HG03159 (cell line): ENCODE results near the gene SF3B3.
A peak's percentile ranks its signal among the peaks of the same experiment; 100 is the strongest.

Experiments used
- ATAC-seq: cut with Tn5 transposase; IDR thresholded peaks from one replicate; pipeline ENCODE4 v1.9.1; 2021; ENCODE audit warnings: mild to moderate bottlenecking, moderate library complexity; ENCODE audit not compliant: unreplicated experiment

SF3B3 gene

DNA sequence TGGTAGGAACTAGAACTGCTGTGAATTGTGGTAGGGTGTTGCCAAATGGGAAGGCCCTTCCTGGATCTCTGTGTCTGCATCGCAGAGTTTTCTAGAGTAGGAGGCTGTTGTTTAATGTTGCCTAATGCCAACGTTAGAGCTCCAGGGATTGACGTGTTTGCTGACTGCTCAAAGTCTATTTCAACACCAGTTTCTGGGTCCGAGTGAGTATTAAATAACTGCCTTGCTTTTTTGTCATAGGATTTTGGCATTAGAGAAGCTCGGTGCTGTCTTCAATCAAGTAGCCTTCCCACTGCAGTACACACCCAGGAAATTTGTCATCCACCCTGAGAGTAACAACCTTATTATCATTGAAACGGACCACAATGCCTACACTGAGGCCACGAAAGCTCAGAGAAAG, 40.0 kb downstream of the SF3B3 start:
- ATAC-seq, result no peak

DNA sequence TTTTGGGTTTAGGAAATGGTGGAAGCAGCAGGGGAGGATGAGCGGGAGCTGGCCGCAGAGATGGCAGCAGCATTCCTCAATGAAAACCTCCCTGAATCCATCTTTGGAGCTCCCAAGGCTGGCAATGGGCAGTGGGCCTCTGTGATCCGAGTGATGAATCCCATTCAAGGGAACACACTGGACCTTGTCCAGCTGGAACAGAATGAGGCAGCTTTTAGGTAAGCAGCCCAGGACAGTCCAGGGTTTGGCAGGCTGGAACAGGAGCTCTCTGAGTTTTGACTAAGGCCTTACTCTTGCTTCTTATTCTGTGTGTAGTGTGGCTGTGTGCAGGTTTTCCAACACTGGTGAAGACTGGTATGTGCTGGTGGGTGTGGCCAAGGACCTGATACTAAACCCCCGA, 41.4 kb downstream of the SF3B3 start:
- no peak for ATAC-seq

DNA sequence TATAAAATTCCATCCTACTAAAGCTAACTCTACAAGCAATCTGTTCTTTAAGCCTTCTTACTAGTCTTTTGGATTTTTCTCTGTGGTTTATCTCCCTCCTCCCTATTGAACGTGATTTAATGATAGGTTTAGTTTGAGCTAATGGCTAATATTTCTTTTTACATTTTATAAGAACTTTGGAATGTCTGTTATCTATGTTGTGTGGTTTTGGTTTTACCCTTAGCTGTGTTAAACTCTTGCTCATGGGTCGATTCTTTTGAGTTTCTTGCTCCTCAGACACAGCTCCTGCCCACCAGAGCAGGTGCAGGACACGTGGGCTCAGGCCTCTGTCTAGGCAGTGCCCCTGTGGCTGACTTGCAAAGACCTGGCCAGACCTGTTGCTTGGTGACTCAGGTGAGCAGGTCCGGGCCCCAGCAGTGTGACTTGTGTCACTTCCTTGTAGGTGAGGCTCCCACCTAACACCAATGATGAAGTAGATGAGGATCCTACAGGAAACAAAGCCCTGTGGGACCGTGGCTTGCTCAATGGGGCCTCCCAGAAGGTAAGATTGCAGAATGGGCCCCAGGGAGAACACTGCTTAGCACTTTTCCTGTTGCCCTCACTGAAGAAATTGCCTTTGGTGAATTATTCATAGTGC, 45.1 kb downstream of the SF3B3 start:
- ATAC-seq, result no peak

DNA sequence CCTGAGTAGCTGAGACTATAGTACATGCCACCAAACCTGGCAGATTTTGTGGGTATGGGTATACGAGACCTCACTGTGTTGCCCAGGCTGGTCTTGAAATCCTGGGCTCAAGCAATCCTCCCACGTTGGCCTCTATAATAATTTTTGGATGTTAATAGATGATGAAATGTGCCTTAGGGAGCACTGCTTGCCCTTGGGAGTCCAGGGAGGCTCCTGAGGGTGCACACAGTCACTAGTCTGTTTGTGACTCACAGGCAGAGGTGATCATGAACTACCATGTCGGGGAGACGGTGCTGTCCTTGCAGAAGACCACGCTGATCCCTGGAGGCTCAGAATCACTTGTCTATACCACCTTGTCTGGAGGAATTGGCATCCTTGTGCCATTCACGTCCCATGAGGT, 46.1 kb downstream of the SF3B3 start:
- no peak for ATAC-seq

DNA sequence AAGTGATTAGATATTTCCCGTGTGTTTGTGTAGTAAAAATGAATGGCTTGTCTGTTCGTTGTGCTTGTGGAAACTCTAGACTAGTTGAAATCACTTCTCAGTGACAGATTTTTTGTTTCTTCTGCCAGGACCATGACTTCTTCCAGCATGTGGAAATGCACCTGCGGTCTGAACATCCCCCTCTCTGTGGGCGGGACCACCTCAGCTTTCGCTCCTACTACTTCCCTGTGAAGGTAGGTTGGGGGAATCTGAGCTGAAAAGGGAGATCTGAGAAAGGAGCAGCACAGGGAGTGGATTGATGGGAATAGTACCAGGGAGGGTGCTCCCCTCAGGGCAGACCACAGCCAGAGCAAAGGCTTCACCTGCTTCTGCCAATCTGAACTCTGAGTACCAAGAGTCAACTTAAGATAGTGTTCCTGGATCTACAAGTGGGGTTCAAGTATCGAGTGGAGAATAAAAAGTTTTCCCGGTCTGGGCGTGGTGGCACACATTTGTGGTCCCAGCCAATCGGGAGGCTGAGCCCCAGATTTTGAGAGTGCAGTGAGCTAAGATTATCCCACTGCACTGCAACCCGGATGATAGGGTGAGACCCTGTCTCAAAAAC, 47.5 kb downstream of the SF3B3 start:
- ATAC-seq, result no peak

DNA sequence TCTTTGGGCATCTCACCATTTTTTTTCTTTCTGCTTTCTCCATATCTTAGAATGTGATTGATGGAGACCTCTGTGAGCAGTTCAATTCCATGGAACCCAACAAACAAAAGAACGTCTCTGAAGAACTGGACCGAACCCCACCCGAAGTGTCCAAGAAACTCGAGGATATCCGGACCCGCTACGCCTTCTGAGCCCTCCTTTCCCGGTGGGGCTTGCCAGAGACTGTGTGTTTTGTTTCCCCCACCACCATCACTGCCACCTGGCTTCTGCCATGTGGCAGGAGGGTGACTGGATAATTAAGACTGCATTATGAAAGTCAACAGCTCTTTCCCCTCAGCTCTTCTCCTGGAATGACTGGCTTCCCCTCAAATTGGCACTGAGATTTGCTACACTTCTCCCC, 48.0 kb downstream of the SF3B3 start:
- no peak for ATAC-seq

DNA sequence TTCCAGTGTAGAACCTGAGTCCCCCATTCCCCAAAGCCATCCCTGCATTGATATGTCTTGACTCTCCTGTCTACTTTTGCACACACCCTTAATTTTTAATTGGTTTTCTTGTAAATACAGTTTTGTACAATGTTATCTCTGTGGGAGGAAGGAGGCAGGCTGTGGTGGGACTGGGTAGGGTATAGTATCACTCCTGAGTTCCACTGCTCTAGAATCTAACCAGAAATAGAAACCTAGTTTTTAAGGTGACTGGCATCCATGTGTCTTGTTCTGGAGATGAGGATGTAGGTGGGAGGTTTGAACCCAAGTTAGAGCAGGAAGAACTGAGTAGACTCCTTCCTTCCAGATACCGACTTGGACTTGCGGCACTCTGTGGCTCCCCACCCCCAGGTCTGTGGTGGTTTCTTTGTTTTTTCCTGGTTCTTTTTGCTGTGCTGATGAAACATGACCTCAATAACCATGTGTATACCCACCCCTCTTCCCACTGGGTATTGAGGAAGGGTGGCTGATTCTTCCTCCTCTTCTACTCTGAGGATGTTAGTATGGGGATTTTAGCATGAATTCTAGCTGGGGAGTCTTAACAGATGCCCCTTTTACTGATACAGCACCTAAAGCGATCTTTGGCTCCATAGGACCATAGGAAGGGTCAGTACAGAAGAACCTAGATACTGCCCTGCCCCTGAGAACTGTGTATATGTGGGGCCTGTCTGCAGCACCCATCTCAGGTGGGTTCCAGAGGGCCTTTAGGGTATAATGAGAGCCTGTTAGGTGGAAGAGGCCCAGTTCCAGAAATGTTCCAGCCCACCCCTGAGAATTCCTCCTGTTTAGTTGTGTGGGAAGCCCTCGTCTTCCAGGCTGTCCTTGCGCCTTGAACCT, 48.7 kb downstream of the SF3B3 start:
- no peak for ATAC-seq

DNA sequence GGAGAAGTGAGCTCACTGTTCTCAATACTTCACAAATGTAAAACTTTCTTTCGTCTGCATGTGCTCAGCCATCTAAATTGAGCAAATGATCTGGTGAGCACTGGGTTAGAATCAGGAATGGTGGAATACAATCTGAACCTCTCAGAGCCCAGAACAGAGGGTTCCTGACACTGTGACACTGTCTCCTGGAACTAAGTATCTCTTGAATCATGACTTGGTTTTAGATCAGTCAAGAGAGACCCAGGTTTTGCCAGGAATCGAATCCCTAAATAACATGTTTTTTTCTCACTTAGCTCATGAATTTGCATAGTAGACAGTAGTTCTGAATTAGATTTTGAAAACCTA, 49.3 kb downstream of the SF3B3 start:
- ATAC-seq, result no peak

DNA sequence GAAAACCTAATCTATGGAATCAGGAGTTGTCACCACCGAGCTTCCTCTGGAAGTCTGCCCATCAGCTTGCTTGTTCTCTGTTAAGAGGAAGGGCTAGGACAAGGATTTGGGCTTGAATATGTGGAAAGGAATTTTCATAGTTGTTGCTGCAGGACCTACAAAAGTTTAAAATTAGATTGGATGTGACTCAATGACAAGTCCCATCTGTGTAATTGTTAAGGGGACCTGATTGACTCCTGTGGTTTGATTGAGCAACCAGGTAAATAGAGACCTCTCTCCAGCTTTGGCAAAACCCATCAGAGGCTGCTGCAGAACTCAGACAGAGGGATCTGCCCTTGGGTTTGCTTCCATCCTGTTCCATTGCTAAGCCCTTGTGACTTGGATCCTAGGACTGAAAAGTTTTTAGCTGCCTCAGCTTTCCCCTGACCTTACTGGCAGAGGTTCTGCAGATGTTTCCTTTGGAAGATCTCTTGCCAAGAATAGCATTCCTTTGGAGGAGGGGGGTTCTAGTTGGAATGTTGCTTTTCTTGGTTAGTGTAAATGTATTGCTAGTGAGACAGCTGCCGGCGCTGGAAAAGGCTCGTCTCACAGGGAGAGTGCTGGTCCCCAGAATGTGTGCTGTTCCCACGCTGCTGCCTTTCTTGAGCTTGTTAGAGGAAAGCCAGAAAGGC, 50.0 kb downstream of the SF3B3 start:
- ATAC-seq, result no peak

DNA sequence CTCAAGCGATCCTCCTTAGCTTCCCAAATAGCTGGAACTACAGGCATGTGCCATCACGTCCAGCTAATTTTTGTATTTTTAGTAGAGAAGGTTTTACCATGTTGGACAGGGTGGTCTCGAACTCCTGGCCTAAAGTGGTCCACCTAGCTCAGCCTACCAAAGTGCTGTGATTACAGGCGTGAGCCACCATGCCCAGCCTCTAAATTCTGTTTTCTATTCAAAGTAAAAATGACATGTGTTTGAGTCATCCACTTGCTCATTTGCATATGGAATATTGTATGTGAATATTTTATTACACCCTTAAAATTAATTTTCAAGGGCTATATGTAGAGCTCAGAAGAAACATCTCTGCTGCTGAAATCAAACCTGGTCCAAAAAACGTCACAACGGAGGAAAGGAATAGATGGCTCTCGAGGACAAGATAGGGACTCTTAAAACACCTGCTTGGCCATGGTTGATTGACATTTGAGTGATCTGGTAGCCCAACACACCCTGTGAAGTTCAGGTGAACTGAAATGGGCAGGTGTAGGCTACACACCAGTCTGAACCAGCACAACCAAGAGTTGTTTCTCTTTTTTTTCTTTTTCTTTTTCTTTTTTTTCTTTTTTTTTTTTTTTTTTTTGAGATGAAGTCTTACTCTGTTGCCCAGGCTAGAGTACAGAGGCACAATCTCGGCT, 51.1 kb downstream of the SF3B3 start:
- ATAC-seq, result no peak

DNA sequence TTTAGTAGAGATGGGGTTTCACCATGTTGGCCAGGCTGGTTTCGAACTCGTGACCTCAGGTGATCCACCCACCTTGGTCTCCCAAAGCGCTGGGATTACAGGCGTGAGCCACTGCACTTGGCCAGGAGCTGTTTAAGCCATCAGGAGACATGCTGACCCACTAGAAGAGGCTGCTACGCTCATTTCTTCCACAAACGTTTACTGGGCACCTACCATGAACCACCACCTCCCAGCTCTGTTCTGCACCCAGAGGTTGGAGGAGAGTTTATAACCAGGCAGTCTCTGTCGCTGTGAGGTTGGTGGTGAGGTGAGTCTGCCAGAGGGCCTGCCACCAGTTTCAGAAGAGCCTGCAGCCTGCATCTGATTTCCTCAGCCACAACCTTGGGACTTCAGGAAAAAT, 51.8 kb downstream of the SF3B3 start:
- no peak for ATAC-seq

DNA sequence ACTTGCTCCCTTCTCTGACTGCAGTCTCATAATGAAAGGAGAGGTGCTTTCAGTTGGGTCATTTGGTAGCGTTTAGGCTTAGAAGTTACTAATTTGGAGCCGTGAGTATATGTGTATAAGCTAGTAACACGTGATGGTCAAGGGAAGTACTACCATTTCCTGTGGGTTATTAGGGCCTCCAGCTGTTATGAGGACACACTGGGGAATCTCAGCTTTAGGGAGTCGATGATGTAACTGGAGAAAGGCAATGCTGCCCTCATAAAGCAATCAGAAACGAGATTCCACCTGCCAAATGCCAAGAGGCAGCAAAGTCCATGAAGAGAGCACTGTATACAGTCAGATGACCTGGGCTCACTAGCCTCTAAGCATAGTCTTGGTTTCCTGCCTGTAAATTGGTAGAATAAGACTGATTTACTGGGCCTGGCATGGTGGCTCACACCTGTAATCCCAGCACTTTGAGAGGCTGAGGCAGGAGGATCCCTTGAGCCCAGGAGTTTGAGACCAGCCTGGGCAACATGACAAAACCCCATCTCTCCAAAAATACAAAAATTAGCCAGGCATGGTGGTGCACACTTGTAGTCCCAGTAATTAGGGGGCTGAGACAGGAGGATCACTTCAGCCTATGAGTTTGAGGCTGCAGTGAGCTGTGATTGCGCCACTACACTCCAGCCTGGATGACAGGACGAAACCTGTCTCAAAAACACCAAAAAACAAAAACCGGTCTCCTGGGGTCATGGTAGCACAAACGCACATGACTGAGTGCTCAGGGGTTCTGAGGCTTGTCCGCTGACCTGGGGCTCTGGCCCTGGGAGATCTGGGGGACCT, 53.0 kb downstream of the SF3B3 start:
- peak; percentile 65 for ATAC-seq

DNA sequence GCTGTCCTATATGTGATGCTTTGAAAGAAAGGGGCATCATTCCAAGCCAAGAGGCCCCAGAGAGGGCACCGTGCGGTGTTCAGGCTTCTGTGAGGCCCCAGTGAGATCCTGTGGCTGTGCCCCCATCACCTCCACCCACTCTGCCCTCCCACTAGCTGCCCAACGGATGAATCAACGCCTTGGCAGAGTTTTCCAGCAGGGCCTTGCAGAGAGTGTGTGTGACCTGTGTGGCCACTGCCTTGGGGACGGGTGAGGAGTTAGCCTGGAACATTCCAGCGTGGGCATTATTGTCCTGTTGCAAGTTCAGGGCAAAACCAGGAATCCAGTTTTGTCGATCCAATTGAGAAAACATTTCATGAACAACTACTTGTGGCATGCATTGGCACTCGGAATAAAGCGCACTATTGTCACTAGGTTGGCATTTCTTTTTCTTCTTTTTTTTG, 53.7 kb downstream of the SF3B3 start:
- no peak for ATAC-seq

DNA sequence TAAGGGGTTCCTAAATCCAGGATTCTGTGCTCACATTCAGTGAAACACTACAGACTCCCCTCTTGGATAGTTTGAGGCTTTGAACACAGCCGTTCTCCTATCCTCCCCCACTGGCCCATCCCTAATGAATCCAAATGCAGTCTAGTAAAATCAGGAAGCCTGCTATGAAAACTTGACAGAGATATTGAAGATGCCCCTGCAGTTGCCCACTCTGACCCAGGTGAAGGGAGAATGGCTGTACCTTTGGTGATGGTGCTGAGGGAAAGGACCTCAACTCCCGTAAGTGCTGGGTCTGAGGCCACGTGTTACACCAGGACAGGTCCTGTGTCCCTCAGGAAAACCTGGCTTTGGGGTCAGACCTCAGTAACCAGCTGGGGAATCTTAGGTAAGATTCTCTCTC, 54.4 kb downstream of the SF3B3 start:
- no peak for ATAC-seq

DNA sequence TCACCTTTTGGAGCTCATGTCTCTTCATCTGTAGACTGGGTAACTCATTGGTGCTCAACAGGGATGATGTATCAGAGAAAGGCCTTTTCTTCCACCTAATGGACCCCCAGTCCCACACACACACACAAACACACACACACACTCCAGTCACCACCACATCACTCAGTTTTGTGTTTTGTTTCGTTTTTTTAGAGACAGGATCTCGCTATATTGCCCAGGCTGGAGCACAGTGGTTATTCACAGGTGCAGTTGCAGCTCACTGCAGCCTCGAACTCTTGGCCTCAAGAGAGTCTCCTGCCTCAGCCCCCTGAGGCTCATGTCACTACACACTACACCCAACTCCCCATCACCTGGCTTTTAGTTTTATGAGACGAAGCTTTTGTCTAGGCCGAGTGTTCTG, 55.6 kb downstream of the SF3B3 start:
- no peak for ATAC-seq

DNA sequence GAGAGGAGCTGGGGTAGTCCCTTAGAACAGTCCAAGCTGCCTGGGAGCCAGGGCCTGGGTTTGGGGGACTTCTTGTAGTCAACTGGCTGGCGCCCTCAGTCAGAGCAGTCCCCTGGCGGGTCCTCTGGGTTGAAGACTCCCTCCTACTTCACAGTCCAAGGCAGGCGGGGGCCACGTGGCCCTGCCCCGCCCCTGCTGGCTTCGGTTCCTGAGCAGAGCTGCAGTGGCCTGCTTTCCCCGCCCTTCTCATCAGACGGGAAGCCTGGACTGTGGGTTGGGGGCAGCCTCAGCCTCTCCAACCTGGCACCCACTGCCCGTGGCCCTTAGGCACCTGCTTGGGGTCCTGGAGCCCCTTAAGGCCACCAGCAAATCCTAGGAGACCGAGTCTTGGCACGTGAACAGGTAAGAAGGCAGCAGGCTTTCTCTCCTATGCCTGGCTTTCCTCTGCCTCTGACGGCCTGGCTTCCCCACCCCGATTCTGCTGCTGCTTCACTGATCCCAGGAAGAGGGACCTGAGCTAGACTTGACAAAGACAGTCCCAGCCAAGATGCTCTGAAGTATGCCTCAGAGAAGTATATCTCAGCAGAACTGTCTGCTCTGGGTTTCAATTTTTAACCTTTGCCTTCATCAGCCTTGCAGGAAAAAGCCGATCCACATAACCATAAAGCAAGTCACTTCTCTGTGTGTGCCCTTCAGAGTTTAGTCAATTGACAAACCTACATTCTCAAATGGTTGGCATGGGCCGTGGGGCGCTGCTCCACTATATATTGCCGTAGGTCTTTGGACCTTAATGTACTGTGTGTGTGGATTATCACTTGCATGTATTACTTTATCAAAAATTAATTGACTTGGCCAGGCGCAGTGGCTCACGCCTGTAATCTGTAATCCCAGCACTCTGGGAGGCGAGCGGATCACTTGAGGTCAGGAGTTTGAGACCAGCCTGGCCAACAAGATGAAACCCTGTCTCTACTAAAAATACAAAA, 56.3 kb downstream of the SF3B3 start:
- ATAC-seq, result no peak

DNA sequence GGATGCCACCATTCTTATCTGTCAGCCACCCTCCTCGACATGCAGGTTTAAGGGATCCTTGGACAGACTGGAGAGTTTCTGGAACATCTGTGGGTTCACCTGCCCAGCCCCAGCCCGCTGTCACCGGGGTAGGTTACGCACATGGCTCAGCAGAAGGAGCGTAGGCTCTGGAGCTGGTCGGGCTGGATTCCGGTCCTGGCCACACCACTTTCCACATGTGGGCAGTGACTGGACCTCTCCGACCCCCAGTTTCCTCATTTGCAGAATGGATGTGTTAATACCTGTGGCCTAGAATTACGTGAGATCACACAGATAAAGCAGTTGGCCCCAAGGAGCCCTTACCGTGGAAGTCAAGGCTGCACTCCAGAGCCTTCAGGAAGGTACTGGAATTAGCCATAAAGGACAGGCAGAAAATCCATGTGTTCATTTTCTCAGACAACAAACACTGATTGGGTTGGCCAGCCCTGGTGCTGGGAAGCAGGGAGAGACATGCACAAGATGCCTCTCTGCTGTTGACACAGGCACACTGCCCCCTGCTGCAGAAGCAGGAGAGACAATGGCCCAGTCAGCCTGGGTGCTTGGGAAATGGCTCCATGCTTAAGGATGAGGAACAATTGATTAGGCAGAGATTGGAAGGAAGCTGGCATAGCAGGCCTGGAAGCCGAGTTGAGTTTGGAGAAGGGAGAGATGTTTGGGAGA, 58.8 kb downstream of the SF3B3 start:
- ATAC-seq, result no peak

DNA sequence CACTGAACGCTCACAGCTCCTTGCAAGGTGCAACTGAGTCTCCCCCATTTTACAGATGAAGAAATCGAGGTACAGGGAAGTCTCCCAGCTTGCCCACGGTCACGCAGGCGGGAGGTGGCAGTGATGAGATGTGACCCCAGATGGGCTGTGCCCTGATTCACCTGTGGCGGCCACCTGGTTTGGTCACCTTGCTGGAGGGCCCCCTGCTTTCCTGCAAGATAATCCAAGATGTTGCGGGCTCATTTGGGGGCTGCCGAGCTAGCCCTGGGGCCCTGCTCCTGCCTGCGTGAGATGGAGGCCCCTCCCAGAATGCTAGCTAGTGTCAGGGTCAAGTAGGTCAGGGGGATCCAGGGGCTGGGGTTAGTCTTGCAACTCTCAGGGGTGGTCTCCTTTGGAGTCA, 63.1 kb downstream of the SF3B3 start:
- ATAC-seq, result no peak
